ENCODE data around the gene ATP2B2.
A peak's percentile ranks its signal among the peaks of the same experiment; 100 is the strongest.

ATP2B2 gene

GRCh38 chr3:10322352-10322710 is 183.1 kb downstream of the ATP2B2 start:
- no peaks in the 10 kb centered on the region for H3K4me1 ChIP-seq
- peak; percentile 42 for TF ChIP-seq CTCF (IDR thresholded peaks at IDR 0.05; ENCODE audit: low read depth, low read length)
- H3K36me3 ChIP-seq = peaks cover 3% of the 10 kb centered on the region; the same call in 1 of the 2 replicates
- no peak overlapping the region for H3K4me3 ChIP-seq (ENCODE audit: low read depth, low read length)
- H3K27me3 ChIP-seq = no peaks in the 10 kb centered on the region
- no peak for DNase-seq
- H3K9me3 ChIP-seq = no peaks in the 10 kb centered on the region

- no peak for DNase-seq
- no peak for TF ChIP-seq CTCF (IDR thresholded peaks at IDR 0.05; ENCODE audit: low read depth, low read length)
- H3K4me1 ChIP-seq = no peaks in the 10 kb centered on the region
- no peak overlapping the region for H3K4me3 ChIP-seq (ENCODE audit: low read depth, low read length)
- H3K36me3 ChIP-seq = peaks cover 3% of the 10 kb centered on the region; the same call in 1 of the 2 replicates
- H3K9me3 ChIP-seq = no peaks in the 10 kb centered on the region
- H3K27me3 ChIP-seq = no peaks in the 10 kb centered on the region
Observed at GRCh38 chr3:10321630-10322351, 183.6 kb downstream of the ATP2B2 start.

GRCh38 chr3:10320320-10320677 is 185.1 kb downstream of the ATP2B2 start:
- Histone ChIP-seq H3K36me3 (peaks cover 3% of the 10 kb centered on the region; the same call in 1 of the 2 replicates), H3K4me3 (ENCODE audit: low read depth, low read length) (peak overlapping the region; percentile 95), H3K4me1 (no peaks in the 10 kb centered on the region), H3K9me3 (no peaks in the 10 kb centered on the region), H3K27me3 (no peaks in the 10 kb centered on the region)
- no peak for TF ChIP-seq CTCF (IDR thresholded peaks at IDR 0.05; ENCODE audit: low read depth, low read length)
- DNase-seq = no peak

- DNase-seq = no peak
- H3K4me1 ChIP-seq = no peaks in the 10 kb centered on the region
- no peaks in the 10 kb centered on the region for H3K27me3 ChIP-seq
- H3K4me3 ChIP-seq (ENCODE audit: low read depth, low read length) = peak overlapping the region; percentile 95
- H3K36me3 ChIP-seq = peaks cover 4% of the 10 kb centered on the region; the same call in 1 of the 2 replicates
- no peak for TF ChIP-seq CTCF (IDR thresholded peaks at IDR 0.05; ENCODE audit: low read depth, low read length)
- H3K9me3 ChIP-seq = no peaks in the 10 kb centered on the region
Observed at GRCh38 chr3:10319804-10320203, 185.6 kb downstream of the ATP2B2 start.

GRCh38 chr3:10319251-10319650 is 186.1 kb downstream of the ATP2B2 start:
- H3K4me3 ChIP-seq (ENCODE audit: low read depth, low read length) = no peak overlapping the region
- no peaks in the 10 kb centered on the region for H3K27me3 ChIP-seq
- no peak for DNase-seq
- H3K4me1 ChIP-seq = no peaks in the 10 kb centered on the region
- peaks cover 8% of the 10 kb centered on the region; the same call in 1 of the 2 replicates for H3K36me3 ChIP-seq
- no peak for TF ChIP-seq CTCF (IDR thresholded peaks at IDR 0.05; ENCODE audit: low read depth, low read length)
- no peaks in the 10 kb centered on the region for H3K9me3 ChIP-seq

- Histone ChIP-seq H3K36me3 (peaks cover 8% of the 10 kb centered on the region), H3K4me1 (no peaks in the 10 kb centered on the region), H3K27me3 (no peaks in the 10 kb centered on the region), H3K4me3 (ENCODE audit: low read depth, low read length) (no peak overlapping the region), H3K9me3 (no peaks in the 10 kb centered on the region)
- no peak for TF ChIP-seq CTCF (IDR thresholded peaks at IDR 0.05; ENCODE audit: low read depth, low read length)
- no peak for DNase-seq
Observed at GRCh38 chr3:10317961-10318350, 187.4 kb downstream of the ATP2B2 start.

All from BE2C (cell line).